GM12878 (cell line): ENCODE measurements around the gene NFATC2. TPM values are rescaled to one million over a fixed set of nuclear protein-coding genes. Genes with fewer than 3 reads are reported as not detected.

Experiments used
- ATAC-seq: fragments of 200-7000 bp; cut with Tn5 transposase; 3 replicates; pipeline ENCODE4 v1.9.1; 2020; ENCODE audit warnings: mild to moderate bottlenecking, moderate library complexity
- BruUV-seq: library from RNA; stranded (reverse); fragments of 400-500 nt; replicated peaks from 2 replicates; lab custom pipeline; 2021; lab: Mats Ljungman, UMichigan
- CTCF ChIA-PET: fragments of 300-600 bp; sonication (Branson Sonifier 250); formaldehyde crosslinking; extraction: SDS; loops from one replicate; lab custom pipeline; 2021; ENCODE audit warnings: inconsistent platforms; lab: Yijun Ruan, JAX
- POLR2A ChIA-PET: fragments of 350-600 bp; formaldehyde crosslinking; extraction: SDS; loops from one replicate; lab custom pipeline; 2021; ENCODE audit warnings: inconsistent platforms; lab: Charles Lee
- RAD21 ChIA-PET: fragments of 300-600 bp; sonication (Branson Sonifier 250); formaldehyde crosslinking; loops from one replicate; lab custom pipeline; 2023; ENCODE audit warnings: antibody characterized with exemption; ENCODE audit not compliant: unreplicated experiment; lab: Charles Lee
- SMC1A ChIA-PET: fragments of 300-600 bp; sonication (Branson Sonifier 250); formaldehyde crosslinking; loops from one replicate; lab custom pipeline; 2023; ENCODE audit not compliant: unreplicated experiment, uncharacterized antibody; lab: Charles Lee
- DNase-seq: peaks from one replicate; pipeline ENCODE4 v3.0.0-alpha.2; 2011; ENCODE audit warnings: low read depth, low spot score
- FAIRE-seq: peaks from 3 replicates; lab custom pipeline; 2011; peaks lifted over from hg19 to GRCh38; lab: Jason Lieb, UNC
- H2AFZ ChIP-seq: 2 replicates; pipeline ENCODE4 v1.6.0; 2011; ENCODE audit warnings: low read depth, low read length, control low read depth; ENCODE audit not compliant: control insufficient read depth
- H3K27ac ChIP-seq: 2 replicates; pipeline ENCODE4 v1.5.1; 2011; ENCODE audit warnings: control low read depth; ENCODE audit not compliant: control insufficient read depth, insufficient read depth
- H3K27me3 ChIP-seq, 2 experiments: replicated peaks in 1 of 2; 2 replicates each; pipeline versions ENCODE4 v1.6.0 to v1.6.1; 2011; ENCODE audit warnings: low read length in 1 of 2; ENCODE audit not compliant: control insufficient read depth in 2 of 2, insufficient read depth in 2 of 2
- H3K36me3 ChIP-seq, 2 experiments: 2 replicates each; pipeline ENCODE4 v1.5.1; 2011; ENCODE audit warnings: low read length in 1 of 2; ENCODE audit not compliant: control insufficient read depth in 2 of 2, insufficient read depth in 2 of 2
- H3K4me1 ChIP-seq: 2 replicates; pipeline ENCODE4 v1.6.1; 2011; ENCODE audit warnings: mild to moderate bottlenecking, low read length, moderate library complexity, mixed read lengths; ENCODE audit not compliant: control insufficient read depth, insufficient read depth
- H3K4me2 ChIP-seq: 2 replicates; pipeline ENCODE4 v1.6.0; 2011; ENCODE audit warnings: control low read depth; ENCODE audit not compliant: control insufficient read depth, insufficient read depth
- H3K4me3 ChIP-seq: fragments of 200-600 bp; sonication (generic); 2 replicates; pipeline ENCODE4 v1.5.1; 2016
- H3K79me2 ChIP-seq: 2 replicates; pipeline ENCODE4 v1.6.0; 2011; ENCODE audit warnings: low read length; ENCODE audit not compliant: control insufficient read depth, insufficient read depth
- H3K9ac ChIP-seq: 2 replicates; pipeline ENCODE4 v1.8.0; 2011; ENCODE audit warnings: low read length, control low read depth, mixed read lengths; ENCODE audit not compliant: control insufficient read depth, insufficient read depth
- H3K9me3 ChIP-seq: replicated peaks from 3 replicates; pipeline ENCODE4 v1.5.1; 2011; ENCODE audit warnings: mild to moderate bottlenecking, low read length; ENCODE audit not compliant: control insufficient read depth, insufficient read depth
- H4K20me1 ChIP-seq: 2 replicates; pipeline ENCODE4 v1.6.0; 2011; ENCODE audit not compliant: control insufficient read depth, insufficient read depth
- ASH2L ChIP-seq: fragments of 300-600, 200-600 bp; sonication (generic); IDR thresholded peaks from 2 replicates; pipeline ENCODE4 v1.6.1; 2017; ENCODE audit warnings: low read depth, mild to moderate bottlenecking, borderline replicate concordance
- CBX3 ChIP-seq: fragments of 200-600 bp; sonication (generic); IDR thresholded peaks from 2 replicates; pipeline ENCODE4 v1.6.1; 2016; ENCODE audit warnings: low read depth, borderline replicate concordance
- EGR1 ChIP-seq, 2 experiments: IDR thresholded peaks; 1 replicate in 1 of 2; 2 replicates in 1 of 2; pipeline ENCODE4 v1.6.1; 2011 to 2012; ENCODE audit warnings: low read depth in 2 of 2, low read length in 2 of 2, borderline replicate concordance in 1 of 2, mild to moderate bottlenecking in 1 of 2, moderate library complexity in 1 of 2
- IRF4 ChIP-seq: IDR thresholded peaks from 2 replicates; pipeline ENCODE4 v1.6.1; 2011; ENCODE audit warnings: low read depth, low read length
- MEF2A ChIP-seq: IDR thresholded peaks from 2 replicates; pipeline ENCODE4 v1.6.1; 2011; ENCODE audit warnings: low read depth, mild to moderate bottlenecking, low read length, moderate library complexity; ENCODE audit not compliant: insufficient read depth
- RCOR1 ChIP-seq: conservative IDR thresholded peaks from 2 replicates; pipeline ENCODE4 v1.6.1; 2012; ENCODE audit warnings: low read depth, low read length, improper control_type of control experiment
- RUNX3 ChIP-seq: IDR thresholded peaks from 2 replicates; pipeline ENCODE4 v1.6.1; 2012; ENCODE audit warnings: low read length, inconsistent platforms
- SIN3A ChIP-seq: IDR thresholded peaks from 2 replicates; pipeline ENCODE4 v1.6.1; 2012; ENCODE audit warnings: low read depth, low read length, improper control_type of control experiment
- SREBF1 ChIP-seq: IDR thresholded peaks from 2 replicates; pipeline ENCODE4 v1.6.1; 2012; ENCODE audit warnings: mild to moderate bottlenecking, low read length
- SUPT20H ChIP-seq: IDR thresholded peaks from 2 replicates; pipeline ENCODE4 v1.6.1; 2011; ENCODE audit warnings: low read depth, mild to moderate bottlenecking, low read length, moderate library complexity, borderline replicate concordance; ENCODE audit not compliant: control insufficient read depth
- SUZ12 ChIP-seq: fragments of 200-600 bp; sonication (generic); IDR thresholded peaks from one replicate; pipeline ENCODE4 v1.6.1; 2018; ENCODE audit warnings: antibody characterized with exemption, mild to moderate bottlenecking; ENCODE audit not compliant: unreplicated experiment
- TAF1 ChIP-seq: IDR thresholded peaks from 2 replicates; pipeline ENCODE4 v1.6.1; 2011; ENCODE audit warnings: mild to moderate bottlenecking, low read depth, low read length, borderline replicate concordance
- TCF7 ChIP-seq: IDR thresholded peaks from 2 replicates; pipeline ENCODE4 v1.6.1; 2014; ENCODE audit warnings: antibody characterized with exemption, borderline replicate concordance
- WRNIP1 ChIP-seq: IDR thresholded peaks from 2 replicates; pipeline ENCODE4 v1.6.1; 2011; ENCODE audit warnings: low read depth, low read length, improper control_type of control experiment, borderline replicate concordance
- YY1 ChIP-seq: IDR thresholded peaks from 2 replicates; pipeline ENCODE4 v1.6.1; 2011; ENCODE audit warnings: low read depth, mild to moderate bottlenecking, low read length
- ZNF274 ChIP-seq: IDR thresholded peaks from one replicate; pipeline ENCODE4 v1.8.0; 2011; ENCODE audit not compliant: insufficient read length, insufficient read depth
- WGBS: methylation state at CpG from one replicate; pipeline ENCODE4 v1.1.6; 2016; ENCODE audit warnings: low lambda C conversion rate; ENCODE audit not compliant: insufficient replicate concordance, insufficient coverage; ENCODE audit errors: missing lambda C conversion rate; 5-methylcytosine and 5-hydroxymethylcytosine counted together
- in situ Hi-C: fragments of 300-500 bp; cut with MboI; formaldehyde crosslinking; loops from 9 replicates; pipeline ENCODE4 v1.14.3; 2018; ENCODE audit warnings: mixed read lengths
- intact Hi-C: fragments of 100-400 bp; cut with micrococcal nuclease; formaldehyde crosslinking; loops from one replicate; pipeline ENCODE4 v1.14.2; 2022; ENCODE audit not compliant: unreplicated experiment
- polyA plus RNA-seq, 11 experiments: library from polyadenylated mRNA; depleted of rRNA in 4 of 11; unstranded in 6 of 11; stranded (reverse) in 5 of 11; fragments of >200 nt; fragmentation: Nextera tagmentation in 4 of 11; fragmentation: Illumina TruSeq in 1 of 11; extraction: Ambion mirVana in 4 of 11; extraction: Trizol in 1 of 11; gene quantifications; 1 replicate in 1 of 11; 2 replicates in 10 of 11; pipeline versions ENCODE4 v1.2.1 to v1.2.3, GENCODE V29; 2011 to 2016; ENCODE audit warnings: inconsistent platforms in 2 of 11, missing spikeins in 2 of 11, low read depth in 1 of 11
- total RNA-seq, 4 experiments: library from RNA; depleted of rRNA in 3 of 4; stranded (reverse); fragments of >200 nt in 3 of 4; fragmentation: Illumina TruSeq in 1 of 4; extraction: Trizol in 1 of 4; gene quantifications; 2 replicates each; pipeline versions ENCODE4 v1.2.1 to v1.2.3, GENCODE V29; 2013 to 2021
- TF ChIP-seq, protein P1 (sequence below): fragments of 450-650 bp; IDR thresholded peaks from 2 replicates; pipeline ENCODE4 v1.6.1; 2017; ENCODE audit warnings: mild to moderate bottlenecking, moderate library complexity

The NFATC2 gene
- total and polyA plus RNA-seq, 10 of the 15 experiments (the other 5 are each of a cell fraction or from before 2014, with no cell fraction given), result 3.3 to 20.0 (median 7.3) TPM

GRCh38 chr20:51350941-51351631 lies 191.4 kb downstream of the NFATC2 start (continued):
- TF ChIP-seq, protein P1, sequence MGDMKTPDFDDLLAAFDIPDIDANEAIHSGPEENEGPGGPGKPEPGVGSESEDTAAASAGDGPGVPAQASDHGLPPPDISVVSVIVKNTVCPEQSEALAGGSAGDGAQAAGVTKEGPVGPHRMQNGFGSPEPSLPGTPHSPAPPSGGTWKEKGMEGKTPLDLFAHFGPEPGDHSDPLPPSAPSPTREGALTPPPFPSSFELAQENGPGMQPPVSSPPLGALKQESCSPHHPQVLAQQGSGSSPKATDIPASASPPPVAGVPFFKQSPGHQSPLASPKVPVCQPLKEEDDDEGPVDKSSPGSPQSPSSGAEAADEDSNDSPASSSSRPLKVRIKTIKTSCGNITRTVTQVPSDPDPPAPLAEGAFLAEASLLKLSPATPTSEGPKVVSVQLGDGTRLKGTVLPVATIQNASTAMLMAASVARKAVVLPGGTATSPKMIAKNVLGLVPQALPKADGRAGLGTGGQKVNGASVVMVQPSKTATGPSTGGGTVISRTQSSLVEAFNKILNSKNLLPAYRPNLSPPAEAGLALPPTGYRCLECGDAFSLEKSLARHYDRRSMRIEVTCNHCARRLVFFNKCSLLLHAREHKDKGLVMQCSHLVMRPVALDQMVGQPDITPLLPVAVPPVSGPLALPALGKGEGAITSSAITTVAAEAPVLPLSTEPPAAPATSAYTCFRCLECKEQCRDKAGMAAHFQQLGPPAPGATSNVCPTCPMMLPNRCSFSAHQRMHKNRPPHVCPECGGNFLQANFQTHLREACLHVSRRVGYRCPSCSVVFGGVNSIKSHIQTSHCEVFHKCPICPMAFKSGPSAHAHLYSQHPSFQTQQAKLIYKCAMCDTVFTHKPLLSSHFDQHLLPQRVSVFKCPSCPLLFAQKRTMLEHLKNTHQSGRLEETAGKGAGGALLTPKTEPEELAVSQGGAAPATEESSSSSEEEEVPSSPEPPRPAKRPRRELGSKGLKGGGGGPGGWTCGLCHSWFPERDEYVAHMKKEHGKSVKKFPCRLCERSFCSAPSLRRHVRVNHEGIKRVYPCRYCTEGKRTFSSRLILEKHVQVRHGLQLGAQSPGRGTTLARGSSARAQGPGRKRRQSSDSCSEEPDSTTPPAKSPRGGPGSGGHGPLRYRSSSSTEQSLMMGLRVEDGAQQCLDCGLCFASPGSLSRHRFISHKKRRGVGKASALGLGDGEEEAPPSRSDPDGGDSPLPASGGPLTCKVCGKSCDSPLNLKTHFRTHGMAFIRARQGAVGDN, result no peak
- TF ChIP-seq SUZ12, result no peak
- TF ChIP-seq CBX3, result no peak
- TF ChIP-seq IRF4, result no peak

DNA sequence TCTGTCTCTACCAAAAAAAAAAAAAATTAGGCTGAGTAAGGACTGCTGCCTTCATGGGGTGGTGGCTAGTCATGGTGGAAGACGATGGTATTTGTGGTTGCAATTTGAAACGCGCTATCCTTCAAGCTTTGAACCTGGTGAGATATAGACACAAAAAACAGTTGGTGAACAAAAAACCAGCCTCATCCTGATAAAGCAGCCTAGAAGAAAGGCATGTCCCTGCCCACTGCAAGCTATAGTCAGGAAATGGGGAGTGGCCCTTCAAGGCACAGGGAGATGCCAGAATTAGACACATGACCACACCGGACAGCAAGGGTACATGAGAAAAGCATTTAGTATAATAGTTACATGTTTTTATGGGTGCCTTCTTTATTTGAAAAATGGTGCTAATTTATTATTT lies 193.6 kb downstream of the NFATC2 start:
- ChIA-PET CTCF (no interaction called here), SMC1A (no interaction called here), POLR2A (no interaction called here), RAD21 (no interaction called here)
- BruUV-seq, result no TSS peak
- FAIRE-seq (no peak), DNase-seq (no peak), ATAC-seq (no peak)
- Histone ChIP-seq H3K36me3 (no peaks in the 10 kb centered on the region), H4K20me1 (no peaks in the 10 kb centered on the region), H3K9me3 (no peaks in the 10 kb centered on the region; the same call in 2 of the 3 replicates), H3K27ac (no peak overlapping the region), H3K4me3 (no peak overlapping the region), H3K27me3 (no peaks in the 10 kb centered on the region; a peak in 2 of 4 replicates), H3K79me2 (no peaks in the 10 kb centered on the region), H3K4me2 (no peak overlapping the region), H3K4me1 (no peaks in the 10 kb centered on the region), H2AFZ (no peak overlapping the region), H3K9ac (no peak overlapping the region)
- in situ Hi-C loops, result no loop called here
- intact Hi-C loops, result no loop called here
- WGBS, result 72% methylated on average over 4 of the region's 4 CpGs
- no peak for TF ChIP-seq ASH2L
- TF ChIP-seq YY1, result no peak
- TF ChIP-seq RUNX3, result no peak
- TF ChIP-seq EGR1 (IDR thresholded peaks at IDR 0.05; ENCODE audit: borderline replicate concordance in 1 of 2, low read depth in 2 of 2, low read length in 2 of 2), result no peak
- no peak for TF ChIP-seq ZNF274
- no peak for TF ChIP-seq SREBF1
- TF ChIP-seq WRNIP1, result no peak
- TF ChIP-seq MEF2A, result no peak
- no peak for TF ChIP-seq TAF1
- TF ChIP-seq RCOR1, result no peak
- no peak for TF ChIP-seq TCF7
- no peak for TF ChIP-seq SIN3A
- TF ChIP-seq SUPT20H, result no peak
